Ovary (tissue), 3 donors: ENCODE results near the gene THSD4.

Experiments
- CTCF ChIP-seq, 3 donors: fragments of 450-650 bp in 2 of 3; fragments of 200-600 bp in 1 of 3; IDR thresholded peaks; one replicate each; pipeline versions ENCODE4 v1.5.1 to v1.8.0; 2016 to 2022; ENCODE audit warnings: antibody characterized with exemption in 3 of 3, mild to moderate bottlenecking in 1 of 3
- EP300 ChIP-seq: sonication (generic); formaldehyde crosslinking; IDR thresholded peaks from one replicate; pipeline ENCODE4 v1.6.1; 2017; ENCODE audit warnings: antibody characterized with exemption
- POLR2A ChIP-seq: fragments of 450-650 bp; IDR thresholded peaks from one replicate; pipeline ENCODE4 v1.6.1; 2017; ENCODE audit warnings: antibody characterized with exemption, mild to moderate bottlenecking, moderate library complexity
- donor health status: DM: no; HTN: no; CAD: no.

GRCh38 chr15:71628988-71629770 is 513.9 kb downstream of the THSD4 start:
- TF ChIP-seq POLR2A (no peak), CTCF (IDR thresholded peaks at IDR 0.05) (no peak), EP300 (no peak)
